BJ (cell line): Measurements from ENCODE around the gene GAGE10. TPM values are rescaled to one million over a fixed set of nuclear protein-coding genes. Genes with fewer than 3 reads are reported as not detected.

Experiments
- CTCF ChIA-PET: fragments of 350-600 bp; formaldehyde crosslinking; extraction: SDS; loops from one replicate; lab custom pipeline; 2021; ENCODE audit warnings: antibody characterized with exemption, inconsistent platforms; lab: Yijun Ruan, JAX
- POLR2A ChIA-PET: fragments of 300-600 bp; sonication (Branson Sonifier 250); formaldehyde crosslinking; extraction: SDS; loops from one replicate; lab custom pipeline; 2021; ENCODE audit warnings: antibody characterized with exemption; lab: Charles Lee
- DNase-seq: peaks from one replicate; pipeline ENCODE4 v3.0.0-alpha.2; 2011; ENCODE audit warnings: low read depth
- H3K27me3 ChIP-seq: 2 replicates; pipeline ENCODE4 v1.6.0; 2011; ENCODE audit warnings: low read length; ENCODE audit not compliant: control insufficient read depth, insufficient read depth
- H3K36me3 ChIP-seq: 2 replicates; pipeline ENCODE4 v1.5.1; 2011; ENCODE audit warnings: low read length; ENCODE audit not compliant: control insufficient read depth, insufficient read depth
- H3K4me3 ChIP-seq: 2 replicates; pipeline ENCODE4 v1.5.1; 2011; ENCODE audit warnings: low read depth, mild to moderate bottlenecking, control low read depth, low read length
- polyA plus RNA-seq: library from polyadenylated mRNA; depleted of rRNA; stranded (reverse); fragments of >200 nt; gene quantifications from 2 replicates; pipeline ENCODE4 v1.2.3, GENCODE V29; 2011
- TF ChIP-seq, protein P1 (sequence below): IDR thresholded peaks from 2 replicates; pipeline ENCODE4 v1.5.1; 2011; ENCODE audit warnings: low read depth, mild to moderate bottlenecking, control low read depth, inconsistent platforms, low read length, moderate library complexity; ENCODE audit not compliant: insufficient read depth

GAGE10 gene
- polyA plus RNA-seq, 1 experiment, result not detected

DNA sequence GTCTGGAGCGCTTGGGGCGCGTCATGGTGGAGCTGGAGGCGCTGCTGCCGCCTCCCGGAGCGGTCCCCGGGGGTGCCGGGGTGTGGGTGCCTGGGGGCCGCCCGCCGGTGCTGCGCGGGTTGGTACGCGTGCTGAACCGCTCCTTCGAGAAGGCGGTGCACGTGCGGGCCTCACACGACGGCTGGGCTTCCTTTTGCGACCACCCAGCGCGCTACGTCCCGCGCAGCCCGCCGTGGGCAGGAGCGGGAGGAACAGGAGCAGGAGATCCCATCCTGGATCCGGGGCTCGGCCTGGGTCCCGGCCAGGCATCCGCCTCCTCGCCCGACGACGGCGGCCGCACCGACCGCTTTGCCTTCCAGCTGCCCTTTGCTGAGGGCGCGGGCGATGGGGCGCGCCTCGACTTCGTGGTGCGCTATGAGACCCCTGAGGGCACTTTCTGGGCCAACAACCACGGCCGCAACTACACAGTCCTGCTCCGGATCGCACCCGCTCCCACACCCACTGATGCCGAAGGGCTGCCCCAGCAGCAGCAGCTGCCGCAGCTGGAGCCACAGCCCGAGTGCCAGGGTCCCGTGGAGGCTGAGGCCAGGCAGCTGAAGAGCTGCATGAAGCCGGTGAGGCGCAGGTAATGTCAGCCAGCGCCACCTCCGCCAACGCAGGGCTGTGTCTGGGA is 33.1 kb upstream of the GAGE10 start:
- CTCF ChIA-PET, result no interaction called here
- POLR2A ChIA-PET, result no interaction called here
- DNase-seq, result no peak
- Histone ChIP-seq H3K36me3 (no peaks in the 10 kb centered on the region), H3K4me3 (peak overlapping the region; percentile 67), H3K27me3 (no peaks in the 10 kb centered on the region)
- TF ChIP-seq, protein P1, sequence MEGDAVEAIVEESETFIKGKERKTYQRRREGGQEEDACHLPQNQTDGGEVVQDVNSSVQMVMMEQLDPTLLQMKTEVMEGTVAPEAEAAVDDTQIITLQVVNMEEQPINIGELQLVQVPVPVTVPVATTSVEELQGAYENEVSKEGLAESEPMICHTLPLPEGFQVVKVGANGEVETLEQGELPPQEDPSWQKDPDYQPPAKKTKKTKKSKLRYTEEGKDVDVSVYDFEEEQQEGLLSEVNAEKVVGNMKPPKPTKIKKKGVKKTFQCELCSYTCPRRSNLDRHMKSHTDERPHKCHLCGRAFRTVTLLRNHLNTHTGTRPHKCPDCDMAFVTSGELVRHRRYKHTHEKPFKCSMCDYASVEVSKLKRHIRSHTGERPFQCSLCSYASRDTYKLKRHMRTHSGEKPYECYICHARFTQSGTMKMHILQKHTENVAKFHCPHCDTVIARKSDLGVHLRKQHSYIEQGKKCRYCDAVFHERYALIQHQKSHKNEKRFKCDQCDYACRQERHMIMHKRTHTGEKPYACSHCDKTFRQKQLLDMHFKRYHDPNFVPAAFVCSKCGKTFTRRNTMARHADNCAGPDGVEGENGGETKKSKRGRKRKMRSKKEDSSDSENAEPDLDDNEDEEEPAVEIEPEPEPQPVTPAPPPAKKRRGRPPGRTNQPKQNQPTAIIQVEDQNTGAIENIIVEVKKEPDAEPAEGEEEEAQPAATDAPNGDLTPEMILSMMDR, result no peak

GRCh38 chrX:49271341-49271740 is 32.1 kb upstream of the GAGE10 start:
- Histone ChIP-seq H3K27me3 (no peaks in the 10 kb centered on the region), H3K4me3 (no peak overlapping the region), H3K36me3 (no peaks in the 10 kb centered on the region)
- DNase-seq, result no peak
- TF ChIP-seq, protein P1, result no peak
- ChIA-PET CTCF (no interaction called here), POLR2A (no interaction called here)

DNA sequence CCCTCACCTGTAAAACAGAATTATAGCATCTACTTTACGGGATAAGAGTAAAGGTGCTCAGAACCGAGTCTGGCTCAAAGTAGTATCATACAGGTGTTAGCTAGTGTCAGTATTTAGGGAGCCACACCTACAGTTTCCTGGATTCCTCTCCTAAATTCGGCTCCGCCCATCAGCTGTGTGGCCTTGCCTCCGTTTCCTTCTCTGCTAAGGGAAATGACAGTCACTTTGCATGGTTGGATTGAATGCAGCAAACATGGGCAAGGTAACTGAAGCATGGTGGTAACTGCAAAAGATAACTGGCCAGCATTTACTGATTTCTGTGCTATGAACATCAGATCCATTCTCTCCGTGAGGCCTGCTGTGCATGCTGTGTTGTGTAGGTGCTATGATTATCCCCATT is 31.0 kb upstream of the GAGE10 start:
- Histone ChIP-seq H3K36me3 (no peaks in the 10 kb centered on the region), H3K4me3 (no peak overlapping the region), H3K27me3 (no peaks in the 10 kb centered on the region)
- CTCF ChIA-PET, result no interaction called here
- no peak for DNase-seq
- TF ChIP-seq, protein P1, result no peak
- POLR2A ChIA-PET, result no interaction called here

DNA sequence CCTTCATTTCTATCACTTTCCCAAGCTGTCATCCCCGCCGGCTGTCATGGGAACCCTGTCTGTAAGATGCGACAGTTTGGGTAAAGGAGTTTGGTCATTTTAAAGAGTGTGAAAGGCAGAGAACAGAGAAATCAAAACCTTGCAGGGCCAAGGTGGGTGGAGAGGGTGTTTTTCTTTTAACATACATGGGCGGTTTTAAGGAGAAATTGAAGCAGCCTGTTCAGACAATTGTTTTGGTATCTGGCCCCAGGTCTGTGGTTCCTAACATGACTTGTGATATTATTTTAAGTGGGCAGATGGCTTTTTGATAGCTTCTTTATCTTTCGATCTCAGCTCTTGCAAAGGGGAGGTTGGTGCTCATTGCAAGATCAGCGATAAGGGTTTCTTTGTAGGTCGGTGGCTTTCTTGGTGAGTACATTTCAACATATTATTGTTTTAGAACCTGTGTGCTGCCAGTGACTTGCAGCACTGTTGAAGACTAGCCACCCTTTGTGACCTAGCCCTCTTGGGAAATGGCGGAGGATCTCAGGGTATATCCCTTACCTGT is 30.2 kb upstream of the GAGE10 start:
- ChIA-PET CTCF (no interaction called here), POLR2A (no interaction called here)
- Histone ChIP-seq H3K4me3 (no peak overlapping the region), H3K36me3 (no peaks in the 10 kb centered on the region), H3K27me3 (no peaks in the 10 kb centered on the region)
- TF ChIP-seq, protein P1, result no peak
- DNase-seq, result no peak

DNA sequence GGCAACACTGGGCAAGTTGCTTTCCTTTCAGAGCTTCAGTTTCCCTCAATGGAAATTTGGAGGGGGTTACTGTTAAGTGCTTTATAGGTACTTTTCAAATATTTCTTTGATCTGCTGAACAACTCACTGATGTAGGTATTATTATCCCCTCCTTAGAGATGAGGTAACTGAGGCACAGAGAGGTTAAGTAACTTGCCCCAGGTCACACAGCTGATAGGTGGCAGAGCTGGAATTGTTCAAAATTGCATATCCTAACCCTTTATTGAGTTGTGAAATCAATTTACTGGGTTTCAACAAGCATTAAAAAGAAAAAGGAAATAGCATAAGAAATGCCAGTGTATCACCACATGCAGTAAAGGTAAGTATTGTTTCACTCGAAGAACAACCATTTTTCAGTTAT is 27.2 kb upstream of the GAGE10 start:
- ChIA-PET POLR2A (no interaction called here), CTCF (interaction anchor here (2.0 kb wide), 1 partner anchor 84 kb away, joined by 6 read pairs; no protein-coding TSS in a partner anchor)

More for the DNA sequence above, 27.2 kb upstream of the GAGE10 start:
- no peak for DNase-seq
- no peaks in the 10 kb centered on the region for H3K36me3 ChIP-seq
- TF ChIP-seq, protein P1, result no peak
- no peak overlapping the region for H3K4me3 ChIP-seq
- no peaks in the 10 kb centered on the region for H3K27me3 ChIP-seq
